GM19099 (cell line): ENCODE results near the gene ZBTB46.

Experiments
- POLR2A ChIP-seq: IDR thresholded peaks from 3 replicates; pipeline ENCODE4 v1.6.1; 2011; ENCODE audit warnings: low read depth; ENCODE audit not compliant: insufficient read length; ENCODE audit errors: extremely low read depth

Gene ZBTB46

DNA sequence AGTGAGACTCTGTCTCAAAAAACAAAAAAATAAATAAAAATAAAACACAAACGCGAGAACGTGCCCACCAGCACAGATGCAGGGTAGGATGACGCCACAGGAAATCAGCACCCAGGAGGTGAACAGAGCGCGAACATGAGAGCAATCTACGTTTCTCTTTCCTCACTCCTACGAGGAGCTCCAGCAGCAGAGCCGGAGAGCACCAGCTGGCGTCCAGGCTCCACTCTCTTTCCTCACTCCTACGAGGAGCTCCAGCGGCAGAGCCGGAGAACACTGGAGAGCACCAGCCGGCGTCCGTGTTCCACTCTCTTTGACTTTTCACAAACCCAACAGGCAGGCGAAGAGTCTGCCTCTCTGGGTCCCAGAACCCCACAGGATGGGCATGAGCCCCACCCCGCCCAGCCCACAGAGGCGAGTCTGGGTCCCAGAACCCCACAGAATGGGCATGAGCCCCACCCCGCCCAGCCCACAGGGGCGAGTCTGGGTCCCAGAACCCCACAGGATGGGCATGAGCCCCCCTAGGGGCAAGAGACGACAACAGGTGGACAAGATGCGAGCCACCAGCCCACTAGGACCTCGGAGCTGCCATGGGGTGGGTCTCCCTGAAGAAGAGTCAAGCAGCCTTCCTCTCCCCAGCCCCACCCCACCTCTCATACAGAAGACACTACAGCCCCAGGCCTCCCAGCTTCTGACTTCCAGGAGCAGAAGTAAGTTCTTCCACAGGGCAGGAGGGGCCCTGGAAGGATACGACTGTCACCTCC, 20.2 kb downstream of the ZBTB46 start:
- no peak for TF ChIP-seq POLR2A

DNA sequence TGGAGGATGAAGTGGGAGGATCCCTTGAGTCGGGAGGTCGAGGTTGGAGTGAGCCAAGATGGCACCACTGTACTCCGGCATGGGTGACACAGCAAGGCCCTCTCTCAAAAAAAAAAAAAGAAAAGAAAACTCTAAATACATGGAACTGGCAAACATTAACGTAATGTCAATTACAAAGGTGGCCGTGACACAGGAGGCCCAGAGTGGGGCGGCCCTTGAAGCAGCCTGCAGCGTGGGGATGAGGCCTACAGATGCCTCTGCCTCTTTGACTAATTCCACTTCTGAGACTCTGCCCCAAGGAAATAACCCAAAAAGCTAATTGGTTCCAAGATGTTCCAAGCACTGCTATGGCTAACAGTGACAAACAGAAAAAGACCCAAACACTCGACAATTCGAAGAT, 21.2 kb downstream of the ZBTB46 start:
- TF ChIP-seq POLR2A, result no peak

DNA sequence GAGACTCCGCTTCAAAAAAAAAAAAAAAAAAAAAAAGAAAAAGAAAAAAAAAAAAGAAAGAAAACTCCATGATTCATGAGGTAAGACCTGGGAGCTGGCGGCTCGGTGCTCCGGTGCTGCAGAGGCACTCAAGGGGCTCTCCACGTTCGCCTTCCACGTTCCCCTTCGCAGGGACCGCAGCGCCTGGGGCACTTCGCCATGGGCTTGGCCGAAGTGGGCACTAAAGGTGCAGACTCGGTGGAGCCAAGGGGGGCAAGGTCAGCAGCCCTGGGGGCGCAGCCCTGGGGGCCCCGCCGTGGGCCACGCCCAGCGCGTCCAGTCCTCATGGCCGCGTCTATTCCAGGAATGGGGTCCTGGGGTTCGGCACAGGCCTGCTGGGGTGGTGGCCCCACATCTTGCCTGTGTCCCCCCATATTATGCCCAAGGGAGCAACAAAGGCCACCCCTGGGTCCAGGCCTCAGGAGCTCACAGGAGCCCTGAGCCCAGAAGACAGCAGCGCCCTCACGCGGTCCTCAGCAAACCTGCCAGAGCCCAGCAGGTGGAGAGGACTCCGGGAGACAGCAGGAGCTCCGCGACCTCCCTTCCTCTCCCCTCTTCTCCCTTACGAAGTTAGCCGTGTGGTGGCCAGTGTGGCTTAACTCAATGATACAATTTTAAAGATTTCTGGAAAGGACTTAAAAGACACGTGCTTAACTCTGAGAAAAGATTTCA, 21.9 kb downstream of the ZBTB46 start:
- TF ChIP-seq POLR2A, result no peak

DNA sequence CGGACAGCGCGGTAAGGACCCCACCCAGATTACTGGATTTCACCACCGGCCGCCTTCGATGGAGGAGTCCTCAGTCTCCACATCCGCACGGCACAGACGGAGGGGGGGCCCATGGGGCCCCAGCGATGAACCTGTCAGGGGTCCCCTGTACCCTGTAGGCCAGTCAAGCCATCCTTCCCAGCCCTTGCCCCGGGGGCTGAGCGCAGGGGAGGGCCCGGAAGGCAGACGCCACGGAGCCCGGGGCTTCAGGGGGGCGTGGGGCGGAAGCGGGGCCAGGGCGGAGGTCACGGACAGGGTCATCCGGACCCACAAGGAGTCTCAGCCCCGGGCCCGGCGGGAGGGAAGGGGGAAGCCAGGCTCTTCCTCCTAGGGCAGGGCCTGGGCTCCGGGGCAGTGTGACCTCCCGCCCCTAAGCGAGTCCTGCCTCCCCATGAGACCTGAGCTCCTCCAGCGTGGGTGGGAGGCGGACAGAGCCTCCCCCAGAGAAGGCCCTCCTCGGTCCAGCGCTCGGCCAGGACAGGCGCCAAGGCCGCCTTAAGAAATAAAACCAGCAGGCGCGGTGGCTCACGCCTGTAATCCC, 22.8 kb downstream of the ZBTB46 start:
- TF ChIP-seq POLR2A, result no peak

DNA sequence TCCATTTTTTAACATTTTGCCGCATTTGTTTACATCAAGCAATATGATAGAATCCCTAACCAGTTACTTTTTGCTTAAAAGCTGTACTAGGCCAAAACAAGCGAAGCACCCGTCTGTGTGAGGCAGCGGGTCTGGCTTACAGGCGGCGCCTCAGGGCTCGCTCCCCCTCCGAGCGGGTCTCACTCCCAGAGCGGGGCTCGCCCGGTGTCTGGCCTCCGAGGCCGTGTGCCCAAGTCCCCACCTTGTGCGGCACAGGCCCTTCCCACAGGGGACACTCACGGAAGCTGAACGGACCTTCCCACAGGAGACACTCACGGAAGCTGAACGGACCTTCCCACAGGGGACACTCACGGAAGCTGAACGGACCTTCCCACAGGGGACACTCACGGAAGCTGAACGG, 23.4 kb downstream of the ZBTB46 start:
- TF ChIP-seq POLR2A, result no peak

DNA sequence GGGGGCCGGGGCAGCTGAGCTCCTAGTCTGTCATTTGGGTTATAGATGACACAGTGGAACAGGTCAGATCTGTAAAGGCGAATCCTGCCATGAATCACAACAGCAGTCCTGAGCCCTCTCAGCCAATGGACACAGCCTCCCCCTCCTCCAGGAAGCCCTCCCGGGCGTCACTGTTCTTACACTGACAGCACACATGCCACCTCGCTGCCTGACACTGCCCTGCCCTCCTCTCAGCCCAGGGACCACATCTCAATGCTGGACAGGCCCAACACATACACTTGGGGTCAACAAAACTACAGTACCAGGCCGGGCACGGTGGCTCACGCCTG, 26.8 kb downstream of the ZBTB46 start:
- no peak for TF ChIP-seq POLR2A

DNA sequence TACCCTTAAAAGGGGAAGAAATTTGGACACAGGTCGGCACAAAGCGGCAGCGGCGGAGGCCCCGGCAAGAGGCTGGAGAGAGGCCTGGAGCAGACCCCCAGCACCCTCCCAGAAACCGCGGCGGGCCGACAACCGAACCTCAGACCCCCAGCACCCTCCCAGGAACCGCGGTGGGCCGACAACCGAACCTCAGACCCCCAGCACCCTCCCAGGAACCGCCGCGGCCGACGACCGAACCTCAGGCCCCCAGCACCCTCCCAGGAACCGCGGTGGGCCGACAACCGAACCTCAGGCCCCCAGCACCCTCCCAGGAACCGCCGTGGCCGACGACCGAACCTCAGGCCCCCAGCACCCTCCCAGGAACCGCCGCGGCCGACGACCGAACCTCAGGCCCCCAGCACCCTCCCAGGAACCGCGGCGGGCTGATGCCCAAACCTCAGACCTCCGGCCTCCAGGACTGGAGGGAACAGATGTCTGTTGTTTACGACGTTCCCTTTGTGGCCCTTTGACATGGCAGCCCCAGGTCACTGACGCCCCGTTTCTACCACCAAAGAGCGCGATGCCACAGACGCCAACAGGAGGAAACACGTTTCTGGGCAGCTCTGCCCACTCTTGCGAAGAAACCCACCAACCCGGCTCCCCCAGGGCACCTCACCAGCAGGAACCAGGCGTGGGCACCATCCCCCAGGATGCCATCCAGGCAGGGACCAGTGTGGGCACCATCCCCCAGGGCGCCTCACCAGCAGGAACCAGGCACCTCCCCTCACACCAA, 28.4 kb downstream of the ZBTB46 start:
- TF ChIP-seq POLR2A, result no peak

DNA sequence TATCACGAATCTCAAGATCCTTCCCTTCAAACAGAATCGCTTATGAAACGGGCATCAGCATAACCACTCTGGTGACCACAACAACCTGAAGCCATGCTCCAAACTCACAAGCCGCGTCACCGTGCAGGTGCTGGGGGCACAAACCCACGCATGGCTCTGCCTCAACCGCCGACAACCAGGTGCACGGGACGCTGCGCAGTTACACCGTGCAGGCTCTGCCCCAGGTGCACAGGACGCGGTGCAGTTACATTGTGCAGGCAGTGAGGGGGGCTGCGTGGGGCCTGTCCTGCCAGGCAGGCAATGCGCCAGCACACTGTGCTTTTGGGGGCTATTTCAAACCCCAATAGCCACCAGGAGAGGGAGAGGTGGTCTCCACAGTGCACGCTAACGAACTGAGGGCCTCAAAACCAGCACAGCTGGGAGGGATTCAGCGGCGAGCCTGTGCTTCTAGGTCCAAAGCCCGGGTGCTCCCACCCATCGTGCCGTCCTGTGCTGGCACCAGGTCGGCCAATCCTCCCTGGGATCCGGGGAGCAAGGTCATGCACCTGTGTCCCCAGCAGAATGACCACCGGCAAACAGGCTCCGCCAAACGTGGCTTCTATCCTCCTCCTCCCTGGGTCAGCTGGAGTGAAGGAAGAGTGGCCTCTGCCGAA, 35.8 kb downstream of the ZBTB46 start:
- TF ChIP-seq POLR2A, result no peak

DNA sequence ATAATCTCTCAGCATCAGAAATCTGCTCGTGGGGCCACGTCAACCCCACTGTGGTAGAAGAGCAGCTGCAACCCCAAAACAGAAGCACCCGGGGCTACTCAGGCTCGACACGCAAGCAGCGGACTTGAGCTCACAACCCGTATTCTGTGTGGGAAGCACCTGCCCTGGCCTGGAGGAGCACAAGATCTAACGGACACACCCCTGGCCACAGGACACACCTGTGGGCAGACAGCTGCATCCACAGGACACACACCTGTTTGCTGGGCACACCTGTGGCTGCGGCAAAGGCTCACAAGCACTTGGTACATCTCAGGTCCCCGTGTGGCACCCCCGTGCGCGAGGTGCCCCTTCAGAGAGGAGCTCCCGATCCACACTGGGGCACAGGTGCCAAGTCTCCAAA, 36.5 kb downstream of the ZBTB46 start:
- TF ChIP-seq POLR2A, result no peak

DNA sequence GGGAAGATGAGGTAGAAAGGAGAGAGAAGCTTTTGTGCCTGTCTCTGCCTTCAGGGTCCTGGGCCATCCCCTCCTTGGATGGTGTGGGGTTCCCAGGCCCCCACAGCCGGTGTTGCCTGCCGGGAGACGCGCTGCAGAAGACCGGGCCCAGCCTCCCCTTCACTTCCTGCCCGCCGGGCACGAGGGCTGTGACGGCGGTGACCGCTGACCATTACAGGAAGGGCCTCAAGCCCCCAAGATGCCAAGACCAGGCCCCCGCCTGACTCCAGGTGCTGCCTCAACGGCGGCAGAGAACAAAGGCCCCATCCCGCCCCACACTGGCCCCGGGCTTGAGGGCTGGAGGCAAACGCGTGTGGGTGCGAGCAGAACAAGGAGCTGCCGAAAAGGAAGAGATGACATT, 38.2 kb downstream of the ZBTB46 start:
- no peak for TF ChIP-seq POLR2A

DNA sequence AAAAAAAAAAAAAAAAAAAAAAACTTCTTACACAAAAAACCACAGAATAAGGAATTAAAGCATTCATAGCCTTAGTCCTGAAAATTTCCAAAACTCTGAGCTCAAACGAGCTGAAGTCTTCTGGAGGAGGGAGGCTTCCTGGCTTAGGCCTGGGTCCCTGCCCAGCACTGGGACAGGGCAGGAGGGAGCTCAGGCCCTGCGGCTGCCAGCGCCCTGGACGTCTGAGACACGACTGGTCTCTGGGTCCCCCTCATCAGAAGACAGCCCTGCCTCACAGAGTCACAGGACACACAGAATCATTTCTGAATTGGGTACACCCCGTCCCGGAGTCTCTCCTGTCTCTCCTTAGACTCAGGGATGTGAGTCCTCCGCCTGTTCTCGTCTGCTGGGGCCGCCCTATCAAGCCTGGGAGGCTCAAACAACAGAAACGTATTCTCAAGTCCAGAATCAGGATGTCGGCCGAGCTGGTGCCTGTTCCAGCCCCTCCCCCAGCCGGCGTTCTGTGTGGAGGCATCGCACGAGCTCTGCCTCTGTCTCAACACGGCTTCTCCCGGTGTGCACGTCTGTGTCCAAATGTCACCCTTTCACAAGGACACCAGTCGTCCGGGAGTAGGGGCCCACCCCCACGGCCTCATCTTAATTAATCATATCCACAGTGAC, 39.4 kb downstream of the ZBTB46 start:
- no peak for TF ChIP-seq POLR2A

DNA sequence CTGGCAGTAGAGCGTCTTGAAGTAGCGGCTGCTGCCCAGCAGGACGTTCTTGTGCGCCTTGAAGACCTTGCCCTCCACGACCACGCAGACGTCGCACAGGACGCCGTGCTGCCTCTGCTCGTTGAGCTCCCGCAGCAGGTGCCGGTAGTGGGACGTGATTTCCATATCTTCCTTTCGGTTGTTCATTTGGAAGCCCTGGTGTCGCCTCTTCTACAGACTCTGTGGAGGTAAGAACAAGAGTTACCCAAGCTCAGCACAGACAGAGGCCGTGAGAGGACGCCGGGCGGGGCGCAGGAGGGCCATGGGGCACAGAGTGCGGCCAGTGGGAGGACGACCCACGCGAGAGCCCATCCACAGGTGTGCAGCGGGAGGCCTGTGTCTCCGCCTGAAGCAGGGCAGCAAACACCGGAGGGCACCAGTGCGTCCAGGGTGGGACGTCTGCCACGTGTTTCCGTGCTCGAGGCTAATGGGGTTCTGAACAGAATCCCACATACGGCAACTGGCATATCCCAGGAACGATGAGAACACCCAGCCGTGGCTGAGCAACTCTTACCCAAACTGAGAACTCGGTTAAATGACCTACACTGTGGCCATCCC, 40.4 kb downstream of the ZBTB46 start:
- TF ChIP-seq POLR2A, result no peak

DNA sequence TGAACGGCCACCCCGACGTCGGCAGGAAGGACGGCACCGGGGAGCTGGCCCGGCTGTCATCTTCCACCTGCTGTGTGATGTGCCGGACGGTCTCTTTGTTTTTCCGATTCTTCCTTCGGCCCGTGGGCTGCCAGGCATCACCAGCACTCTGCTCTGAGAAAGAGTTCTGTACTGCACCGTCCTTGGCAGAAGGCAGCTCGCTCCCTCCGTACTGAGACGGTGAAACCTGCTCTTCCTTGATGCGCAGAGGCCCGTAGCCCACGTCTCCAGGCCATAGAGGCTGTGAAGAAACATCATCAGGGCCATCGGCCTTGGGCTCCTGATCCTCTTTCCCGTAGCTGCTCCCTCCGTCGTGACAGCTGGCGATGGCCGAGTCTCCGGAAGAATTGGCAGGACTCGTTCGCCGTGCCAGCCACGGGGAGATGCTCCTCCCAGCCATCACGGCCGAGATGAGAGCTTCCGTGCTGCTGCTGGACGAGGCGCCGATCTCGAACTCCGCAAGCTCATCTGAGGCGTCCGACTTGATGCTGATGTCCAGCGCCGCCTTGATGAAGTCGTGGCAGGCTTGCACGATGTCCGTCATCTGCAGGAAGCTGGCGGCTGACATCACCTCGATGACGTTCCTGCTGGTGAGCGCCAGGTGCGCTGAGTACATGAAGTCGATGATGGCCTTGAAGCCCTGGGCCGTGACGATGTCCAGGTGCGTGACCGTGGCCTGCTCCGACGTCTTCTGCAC, 41.1 kb downstream of the ZBTB46 start:
- TF ChIP-seq POLR2A, result no peak
